HepG2 (cell line): ENCODE data around the gene RRBP1. TPM values are rescaled to one million over a fixed set of nuclear protein-coding genes. Genes with fewer than 3 reads are reported as not detected.

Source experiments
- ARHGAP35 ChIP-seq: sonication (generic); formaldehyde crosslinking; IDR thresholded peaks from 2 replicates; pipeline ENCODE4 v1.9.0; 2022; ENCODE audit warnings: mild to moderate bottlenecking, inconsistent platforms, moderate library complexity, missing genetic modification reagents, borderline replicate concordance
- ARNT2 ChIP-seq: sonication (generic); formaldehyde crosslinking; IDR thresholded peaks from 2 replicates; pipeline ENCODE4 v1.8.0; 2022; ENCODE audit warnings: mild to moderate bottlenecking, low read depth, missing genetic modification reagents, moderate library complexity
- KLF9 ChIP-seq: IDR thresholded peaks from 2 replicates; pipeline ENCODE4 v1.6.1; 2016; ENCODE audit warnings: low read depth
- MIER3 ChIP-seq: IDR thresholded peaks from 2 replicates; pipeline ENCODE4 v1.6.1; 2016; ENCODE audit warnings: missing compliant biosample characterization, borderline replicate concordance
- NFE2 ChIP-seq: sonication (generic); formaldehyde crosslinking; IDR thresholded peaks from 2 replicates; pipeline ENCODE4 v1.4.0; 2020; ENCODE audit warnings: missing genetic modification reagents
- NONO ChIP-seq, 2 experiments: fragments of 450-650 bp in 1 of 2; sonication (generic) in 1 of 2; formaldehyde crosslinking in 1 of 2; IDR thresholded peaks in 1 of 2; conservative IDR thresholded peaks in 1 of 2; 2 replicates each; pipeline versions ENCODE4 v1.6.1 to v1.8.0; 2017 to 2022; ENCODE audit warnings: mild to moderate bottlenecking in 1 of 2, missing genetic modification reagents in 1 of 2, moderate library complexity in 1 of 2
- PRDM15 ChIP-seq: sonication (generic); formaldehyde crosslinking; IDR thresholded peaks from 2 replicates; pipeline ENCODE4 v1.4.0; 2020; ENCODE audit warnings: missing genetic modification reagents
- RAD21 ChIP-seq: fragments of 450-650 bp; formaldehyde crosslinking; IDR thresholded peaks from 2 replicates; pipeline ENCODE4 v1.5.0; 2020; ENCODE audit warnings: mild to moderate bottlenecking
- SMAD1 ChIP-seq: sonication (generic); formaldehyde crosslinking; IDR thresholded peaks from 2 replicates; pipeline ENCODE4 v1.4.0; 2020; ENCODE audit warnings: missing genetic modification reagents, low read depth, mild to moderate bottlenecking, borderline replicate concordance
- TFAP4 ChIP-seq: sonication (generic); IDR thresholded peaks from 2 replicates; pipeline ENCODE4 v1.6.1; 2016; ENCODE audit warnings: low read depth, borderline replicate concordance
- U2AF1 ChIP-seq: fragments of 200-400 bp; formaldehyde crosslinking; optimal IDR thresholded peaks from 2 replicates; pipeline ENCODE3; 2017; ENCODE audit warnings: mild to moderate bottlenecking, low read depth, low read length
- XRCC5 ChIP-seq: fragments of 200-400 bp; formaldehyde crosslinking; optimal IDR thresholded peaks from 2 replicates; pipeline ENCODE3; 2017; ENCODE audit warnings: mild to moderate bottlenecking, low read length
- ZFP41 ChIP-seq: sonication (generic); formaldehyde crosslinking; IDR thresholded peaks from 2 replicates; pipeline ENCODE4 v1.4.0; 2020; ENCODE audit warnings: mild to moderate bottlenecking, missing genetic modification reagents, borderline replicate concordance
- ZMYM4 ChIP-seq: sonication (generic); formaldehyde crosslinking; IDR thresholded peaks from 2 replicates; pipeline ENCODE4 v1.8.1; 2023; ENCODE audit warnings: mild to moderate bottlenecking, missing genetic modification reagents
- ZNF574 ChIP-seq: sonication (generic); formaldehyde crosslinking; IDR thresholded peaks from 2 replicates; pipeline ENCODE4 v1.4.0; 2020; ENCODE audit warnings: missing genetic modification reagents
- ZNF691 ChIP-seq: sonication (generic); formaldehyde crosslinking; IDR thresholded peaks from 2 replicates; pipeline ENCODE4 v1.4.0; 2020; ENCODE audit warnings: missing genetic modification reagents, low read depth, mild to moderate bottlenecking, borderline replicate concordance
- ZNF879 ChIP-seq: sonication (generic); formaldehyde crosslinking; IDR thresholded peaks from 2 replicates; pipeline ENCODE4 v1.8.1; 2023; ENCODE audit warnings: missing genetic modification reagents
- polyA plus RNA-seq, 8 experiments: library from polyadenylated mRNA; depleted of rRNA in 3 of 8; stranded (reverse) in 7 of 8; unstranded in 1 of 8; fragments of >200 nt; fragmentation: Illumina TruSeq in 4 of 8; extraction: Trizol in 4 of 8; gene quantifications; 2 replicates each; pipeline versions ENCODE4 v1.2.1 to v1.2.3, GENCODE V29; 2011 to 2016; ENCODE audit warnings: low read depth in 4 of 8, missing spikeins in 1 of 8, mixed read lengths in 1 of 8; ENCODE audit not compliant: insufficient read depth in 1 of 8
- total RNA-seq, 5 experiments: library from RNA; depleted of rRNA; stranded (reverse); fragments of >200 nt; fragmentation: Illumina TruSeq; extraction: Trizol; gene quantifications; 2 replicates each; pipeline ENCODE4 v1.2.3, GENCODE V29; 2016; ENCODE audit warnings: low read depth in 1 of 5
- TF ChIP-seq, protein P1 (sequence below): sonication (generic); formaldehyde crosslinking; IDR thresholded peaks from 2 replicates; pipeline ENCODE4 v1.5.0; 2020; ENCODE audit warnings: missing genetic modification reagents

Gene RRBP1
- total and polyA plus RNA-seq, 2 of the 13 experiments (the other 11 are each of a cell fraction or from before 2014, with no cell fraction given) = 150 to 222 TPM

- TF ChIP-seq PRDM15 = peak; percentile 39; the same call in 1 of the 2 replicates
- TF ChIP-seq TFAP4 = peak; percentile 69; the same call in 1 of the 2 replicates
- TF ChIP-seq ZMYM4 (CRISPR knock-in tag) = peak; percentile 62
- peak; percentile 81; the same call in 1 of the 2 replicates for TF ChIP-seq ZFP41
- peak; percentile 52 for TF ChIP-seq U2AF1
- TF ChIP-seq ZNF574 (CRISPR knock-in tag) = peak; percentile 65
- peak; percentile 66; the same call in 1 of the 2 replicates for TF ChIP-seq NFE2 (CRISPR knock-in tag)
- peak; percentile 17; the same call in 1 of the 2 replicates for TF ChIP-seq ARNT2
- TF ChIP-seq ZNF691 (CRISPR knock-in tag) = no peak
- no peak for TF ChIP-seq NONO (IDR thresholded peaks at IDR 0.05)
- peak; percentile 71 for TF ChIP-seq NONO (CRISPR knock-in tag; conservative IDR thresholded peaks at IDR 0.05)
- TF ChIP-seq, protein P1, sequence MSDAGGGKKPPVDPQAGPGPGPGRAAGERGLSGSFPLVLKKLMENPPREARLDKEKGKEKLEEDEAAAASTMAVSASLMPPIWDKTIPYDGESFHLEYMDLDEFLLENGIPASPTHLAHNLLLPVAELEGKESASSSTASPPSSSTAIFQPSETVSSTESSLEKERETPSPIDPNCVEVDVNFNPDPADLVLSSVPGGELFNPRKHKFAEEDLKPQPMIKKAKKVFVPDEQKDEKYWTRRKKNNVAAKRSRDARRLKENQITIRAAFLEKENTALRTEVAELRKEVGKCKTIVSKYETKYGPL (CRISPR knock-in tag) = 0 out of 2 replicates have a peak, but pooled peaks have one; percentile 66
- no peak for TF ChIP-seq KLF9 (CRISPR knock-in tag)
- 0 out of 2 replicates have a peak, but pooled peaks have one; percentile 15 for TF ChIP-seq ARHGAP35 (CRISPR knock-in tag)
- peak; percentile 83; the same call in 1 of the 2 replicates for TF ChIP-seq ZNF879 (CRISPR knock-in tag)
- peak; percentile 31; the same call in 1 of the 2 replicates for TF ChIP-seq RAD21 (CRISPR knock-in tag)
- peak; percentile 81; the same call in 1 of the 2 replicates for TF ChIP-seq SMAD1 (CRISPR knock-in tag)
- TF ChIP-seq XRCC5 = peak; percentile 91
- 0 out of 2 replicates have a peak, but pooled peaks have one; percentile 17 for TF ChIP-seq MIER3 (CRISPR knock-in tag)
Measured at GRCh38 chr20:17710379-17711266, 28.6 kb upstream of the RRBP1 start (continued).
